GM12892 (cell line): ENCODE data around the gene RALGAPA2.

Experiments
- POLR2A ChIP-seq: IDR thresholded peaks from 2 replicates; pipeline ENCODE4 v1.6.1; 2011; ENCODE audit warnings: low read depth, low read length, control low read depth
- POLR2AphosphoS5 ChIP-seq: IDR thresholded peaks from 2 replicates; pipeline ENCODE4 v1.6.1; 2011; ENCODE audit warnings: low read depth, low read length, control low read depth
- TAF1 ChIP-seq: IDR thresholded peaks from 2 replicates; pipeline ENCODE4 v1.6.1; 2011; ENCODE audit warnings: low read depth, mild to moderate bottlenecking, control low read depth, low read length, borderline replicate concordance

DNA sequence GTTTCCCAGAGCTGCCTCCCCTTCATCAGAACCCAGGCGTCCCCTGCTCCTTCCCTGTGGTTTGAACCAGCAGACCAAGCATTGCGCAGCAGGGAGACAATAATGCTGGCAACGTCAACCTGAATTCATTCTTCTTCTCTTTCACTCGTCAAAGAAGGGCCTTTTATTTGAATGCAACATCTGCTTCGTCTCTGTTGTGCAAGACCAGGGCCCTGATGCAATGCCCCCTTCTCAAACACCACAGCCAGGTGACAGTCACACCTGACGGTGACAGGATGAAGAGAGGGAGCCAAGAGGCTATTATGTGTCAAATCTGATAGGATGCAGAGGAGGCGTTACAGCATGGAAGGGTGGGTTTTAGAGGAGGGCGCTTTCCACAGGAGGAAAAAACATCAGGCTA is 336.6 kb downstream of the RALGAPA2 start:
- no peak for TF ChIP-seq POLR2A
- no peak for TF ChIP-seq TAF1
- no peak for TF ChIP-seq POLR2AphosphoS5
